ENCODE results near the gene WDR88. TPM values are rescaled to one million over a fixed set of nuclear protein-coding genes. Genes with fewer than 3 reads are reported as not detected.

The WDR88 gene
- total and polyA plus RNA-seq, 4 donors: 0.08 TPM; not detected in 2

- Histone ChIP-seq H3K27ac (ENCODE audit: low read depth in 1 of 2, low read length in 2 of 2) (no peak overlapping the region), H3K4me3 (ENCODE audit: low read depth in 1 of 3, low read length in 3 of 3) (no peak overlapping the region), H3K36me3 (ENCODE audit: control insufficient read depth in 4 of 4, insufficient read depth in 3 of 4, low read depth in 1 of 4, low read length in 3 of 4) (no peaks in the 10 kb centered on the region), H3K4me1 (ENCODE audit: control insufficient read depth in 4 of 4, insufficient read depth in 4 of 4, low read length in 3 of 4) (peaks cover 0 to 5% (median 2%) of the 10 kb centered on the region in 4 donors), H3K9ac (ENCODE audit: low read depth in 1 of 2, low read length in 2 of 2) (no peak overlapping the region), H3K27me3 (ENCODE audit: control insufficient read depth in 4 of 4, insufficient read depth in 4 of 4, low read length in 3 of 4) (no peaks in the 10 kb centered on the region), H3K9me3 (ENCODE audit: control insufficient read depth in 4 of 4, low read length in 3 of 4) (peaks cover 0 to 4% (median 3%) of the 10 kb centered on the region in 4 donors)
- TF ChIP-seq ATF3 (IDR thresholded peaks at IDR 0.05): no peak
- TF ChIP-seq REST (IDR thresholded peaks at IDR 0.05): no peak
- no peak for TF ChIP-seq FOXA1 (IDR thresholded peaks at IDR 0.05)
- no peak for TF ChIP-seq JUND (IDR thresholded peaks at IDR 0.05)
- no peak for TF ChIP-seq HNF4G (IDR thresholded peaks at IDR 0.05)
- TF ChIP-seq GABPA (IDR thresholded peaks at IDR 0.05 in 1 of 2, conservative IDR thresholded peaks at IDR 0.05 in 1 of 2): no peak
- TF ChIP-seq YY1 (IDR thresholded peaks at IDR 0.05): no peak
- no peak for TF ChIP-seq SP1 (IDR thresholded peaks at IDR 0.05)
- no peak for TF ChIP-seq ZBTB33 (IDR thresholded peaks at IDR 0.05)
- WGBS: 95% methylated on average over 1 of the region's 1 CpG
- DNase-seq (ENCODE audit: low spot score): no peak
These were observed 36.6 kb downstream of the WDR88 start for GRCh38 chr19:33168528-33168927.

GRCh38 chr19:33171222-33171795 lies 39.4 kb downstream of the WDR88 start:
- 83% methylated on average over 1 of the region's 1 CpG for WGBS
- no peak overlapping the region for H3K9ac ChIP-seq (ENCODE audit: low read depth in 1 of 2, low read length in 2 of 2)
- H3K4me3 ChIP-seq (ENCODE audit: low read depth in 1 of 3, low read length in 3 of 3): no peak overlapping the region
- TF ChIP-seq HNF4G (IDR thresholded peaks at IDR 0.05) (no peak), EGR1 (IDR thresholded peaks at IDR 0.05; ENCODE audit: low read depth in 2 of 2) (no peak), RXRA (IDR thresholded peaks at IDR 0.05) (no peak), FOXA2 (IDR thresholded peaks at IDR 0.05) (no peak), YY1 (IDR thresholded peaks at IDR 0.05) (no peak), RAD21 (IDR thresholded peaks at IDR 0.05) (no peak), HNF4A (conservative IDR thresholded peaks at IDR 0.05) (no peak), FOXA1 (IDR thresholded peaks at IDR 0.05) (no peak), REST (IDR thresholded peaks at IDR 0.05) (no peak), CTCF (IDR thresholded peaks at IDR 0.05; ENCODE audit: low read depth, low read length, missing input control) (no peak), GABPA (IDR thresholded peaks at IDR 0.05 in 1 of 2, conservative IDR thresholded peaks at IDR 0.05 in 1 of 2) (no peak), MAX (IDR thresholded peaks at IDR 0.05) (no peak), ATF3 (IDR thresholded peaks at IDR 0.05) (no peak), JUND (IDR thresholded peaks at IDR 0.05) (no peak), ZBTB33 (IDR thresholded peaks at IDR 0.05) (no peak), NR2F2 (IDR thresholded peaks at IDR 0.05) (no peak), SP1 (IDR thresholded peaks at IDR 0.05) (no peak)

More at GRCh38 chr19:33171222-33171795, 39.4 kb downstream of the WDR88 start:
- DNase-seq (ENCODE audit: low spot score): no peak
- Histone ChIP-seq H3K27ac (ENCODE audit: low read depth in 1 of 2, low read length in 2 of 2) (no peak overlapping the region), H3K27me3 (ENCODE audit: control insufficient read depth in 4 of 4, insufficient read depth in 4 of 4, low read length in 3 of 4) (no peaks in the 10 kb centered on the region), H3K4me1 (ENCODE audit: control insufficient read depth in 4 of 4, insufficient read depth in 4 of 4, low read length in 3 of 4) (peaks cover 0 to 21% (median 16%) of the 10 kb centered on the region in 4 donors), H3K36me3 (ENCODE audit: control insufficient read depth in 4 of 4, insufficient read depth in 3 of 4, low read depth in 1 of 4, low read length in 3 of 4) (no peaks in the 10 kb centered on the region), H3K9me3 (ENCODE audit: control insufficient read depth in 4 of 4, low read length in 3 of 4) (peaks cover 0 to 4% (median 3%) of the 10 kb centered on the region in 4 donors)
